Left ventricle myocardium inferior (tissue), 1 donor: ENCODE measurements around the gene CNN2. TPM values are rescaled to one million over a fixed set of nuclear protein-coding genes. Genes with fewer than 3 reads are reported as not detected.
A peak's percentile ranks its signal among the peaks of the same experiment; 100 is the strongest.
"Not testable (repeated sequence)": the region's sequence is repeated elsewhere in the genome, so short reads cannot be mapped to it uniquely, and the experiment has no call there.

Experiments used
- DNase-seq: peaks from one replicate; pipeline ENCODE4 v3.0.0-alpha.2; 2020
- H3K27ac ChIP-seq: fragments of 200-600 bp; replicated peaks from 2 replicates; pipeline ENCODE4 v1.8.0; 2021
- H3K27me3 ChIP-seq: fragments of 200-600 bp; 2 replicates; pipeline ENCODE4 v1.8.0; 2021; ENCODE audit warnings: low read depth
- H3K36me3 ChIP-seq: fragments of 200-600 bp; 2 replicates; pipeline ENCODE4 v1.8.0; 2021
- H3K4me1 ChIP-seq: fragments of 200-600 bp; 2 replicates; pipeline ENCODE4 v1.8.0; 2021
- H3K4me3 ChIP-seq: fragments of 200-600 bp; 2 replicates; pipeline ENCODE4 v1.8.0; 2021; ENCODE audit warnings: mild to moderate bottlenecking, moderate library complexity
- H3K9me3 ChIP-seq: fragments of 200-600 bp; replicated peaks from 2 replicates; pipeline ENCODE4 v1.8.0; 2021
- CTCF ChIP-seq: fragments of 200-600 bp; IDR thresholded peaks from 2 replicates; pipeline ENCODE4 v1.8.0; 2021; ENCODE audit warnings: antibody characterized with exemption, mild to moderate bottlenecking, borderline replicate concordance
- intact Hi-C: fragments of 100-400 bp; cut with micrococcal nuclease; formaldehyde crosslinking; loops from one replicate; pipeline ENCODE4 v1.11.0; 2022
- total RNA-seq: library from RNA; stranded (reverse); fragmentation: NEBNext Ultra II Directional; extraction: Animal tissue kit (Norgen Biotek cat#: 25700); gene quantifications from one replicate; pipeline ENCODE4 v1.2.1, GENCODE V29; 2021
- donor health status: DM: no; HTN: yes; CAD: no; lungs with severe emphysema.

CNN2 gene
- total RNA-seq, 1 donor from 2014 or later, result 45.6 TPM

DNA sequence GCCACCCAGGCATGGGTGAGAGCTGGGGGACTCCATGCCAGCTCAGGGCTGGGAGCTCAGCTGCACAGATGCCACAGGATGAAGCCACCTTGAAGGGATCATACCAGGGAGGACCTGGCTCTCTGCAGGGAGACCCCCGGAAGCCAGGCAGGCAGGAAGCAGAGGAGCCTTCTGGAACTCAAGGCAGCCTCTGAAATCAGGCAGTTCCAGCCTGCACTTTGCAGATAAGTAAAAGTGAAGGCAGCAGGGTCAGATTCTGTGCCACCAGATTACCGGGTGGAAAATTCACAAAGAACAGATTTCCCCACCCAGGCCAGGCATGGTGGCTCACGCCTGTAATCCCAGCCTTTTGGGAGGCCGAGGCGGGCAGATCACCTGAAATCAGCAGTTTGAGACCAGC lies 8.0 kb upstream of the CNN2 start:
- no peak for TF ChIP-seq CTCF
- Histone ChIP-seq H3K4me3 (peak overlapping the region; percentile 89), H3K27me3 (no peaks in the 10 kb centered on the region), H3K4me1 (peaks cover 92% of the 10 kb centered on the region), H3K9me3 (no peaks in the 10 kb centered on the region), H3K27ac (peak overlapping the region; percentile 65), H3K36me3 (peaks cover 10% of the 10 kb centered on the region)
- intact Hi-C loops, result no loop called here
- DNase-seq, result no peak

DNA sequence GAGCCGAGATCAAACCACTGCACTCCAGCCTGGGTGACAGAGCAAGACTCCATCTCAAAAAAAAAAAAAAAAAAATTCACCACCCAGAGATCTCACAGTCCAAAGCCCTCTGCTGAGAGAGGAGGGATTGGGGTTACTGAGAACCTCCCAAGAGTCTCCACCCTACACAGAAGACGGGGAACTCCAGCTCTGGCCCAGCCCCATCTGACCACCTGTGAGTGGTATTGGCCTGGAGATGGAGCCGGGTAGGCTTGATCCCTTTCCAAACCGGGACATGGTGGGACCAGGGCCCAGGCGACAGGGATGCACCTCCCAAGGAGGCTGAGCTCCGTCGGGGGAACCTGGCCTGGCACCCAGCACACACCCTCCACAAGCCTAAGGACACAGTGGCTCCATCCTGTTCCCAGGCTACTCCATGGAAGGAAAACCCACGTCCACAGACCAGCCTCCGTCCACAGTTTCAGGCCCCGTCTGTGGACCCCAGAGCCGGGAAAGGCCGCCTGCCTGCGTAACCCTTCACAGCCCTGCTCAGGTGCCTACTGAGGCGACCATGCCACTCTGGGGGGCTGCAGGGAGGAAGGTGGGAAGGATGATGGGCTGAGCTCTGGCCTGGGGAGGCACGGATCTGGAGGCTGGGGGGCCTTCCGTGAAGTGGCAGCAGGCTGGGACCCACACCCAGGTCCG lies 7.3 kb upstream of the CNN2 start:
- H3K27ac ChIP-seq, result peak overlapping the region; percentile 96
- no peak for TF ChIP-seq CTCF
- H3K4me1 ChIP-seq, result peaks cover 87% of the 10 kb centered on the region
- intact Hi-C loops, result no loop called here
- no peaks in the 10 kb centered on the region for H3K27me3 ChIP-seq
- H3K9me3 ChIP-seq, result no peaks in the 10 kb centered on the region
- peak; percentile 15 for DNase-seq
- peaks cover 3% of the 10 kb centered on the region for H3K36me3 ChIP-seq
- H3K4me3 ChIP-seq, result peak overlapping the region; percentile 89

- H3K9me3 ChIP-seq, result no peaks in the 10 kb centered on the region
- DNase-seq, result no peak
Observed at GRCh38 chr19:1019616-1019961, 6.8 kb upstream of the CNN2 start.

DNA sequence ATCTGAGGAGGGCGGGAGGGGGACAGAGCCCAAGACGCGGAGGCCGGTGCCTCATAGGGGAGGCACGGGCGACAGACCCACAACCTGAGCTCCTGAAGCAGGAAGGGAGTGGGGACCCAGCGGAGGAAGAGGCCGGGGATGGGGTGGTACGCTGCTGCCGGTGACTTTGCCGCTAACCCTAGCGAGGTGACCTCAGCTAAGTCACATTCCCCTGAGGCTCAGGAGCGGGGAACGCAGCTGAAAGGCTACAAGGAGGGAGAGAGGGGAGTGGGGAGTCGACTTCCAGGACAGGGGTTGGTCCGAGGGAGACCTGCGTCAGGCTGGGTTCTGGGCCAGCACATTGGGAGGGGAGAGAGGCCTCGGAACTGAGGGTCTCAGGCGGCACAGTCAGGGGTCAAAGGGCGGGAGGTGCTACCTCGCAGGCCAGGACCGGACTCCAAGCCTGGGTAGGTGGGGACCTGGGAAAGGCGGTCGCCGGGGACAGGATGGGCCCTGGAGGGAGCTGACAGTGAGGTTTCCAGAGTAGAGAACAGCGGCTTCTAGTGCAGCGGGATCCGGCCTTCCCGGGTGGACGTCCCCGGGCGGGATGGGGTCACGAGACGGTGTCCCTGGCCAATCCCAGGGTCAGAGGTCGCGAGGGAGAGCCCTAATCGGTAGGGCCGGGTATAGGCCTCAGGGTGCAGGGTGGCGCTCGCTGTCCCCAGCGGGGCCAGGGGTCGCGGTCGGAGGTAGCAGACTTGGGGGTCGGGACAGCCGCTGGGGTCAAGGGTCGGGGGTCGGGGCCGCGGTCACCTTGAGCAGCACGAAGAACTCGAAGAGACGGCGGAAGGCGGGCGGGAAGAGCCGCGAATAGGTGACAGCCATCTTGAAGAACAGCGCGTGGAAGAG lies 6.2 kb upstream of the CNN2 start:
- DNase-seq, result no peak
- intact Hi-C loops, result no loop called here
- peaks cover 77% of the 10 kb centered on the region for H3K4me1 ChIP-seq

More at GRCh38 chr19:1019616-1019961, 6.8 kb upstream of the CNN2 start:
- intact Hi-C loops, result no loop called here
- H3K4me3 ChIP-seq, result peak overlapping the region; percentile 89
- H3K4me1 ChIP-seq, result peaks cover 83% of the 10 kb centered on the region
- H3K27me3 ChIP-seq, result no peaks in the 10 kb centered on the region
- H3K27ac ChIP-seq, result peak overlapping the region; percentile 96
- no peaks in the 10 kb centered on the region for H3K36me3 ChIP-seq
- TF ChIP-seq CTCF, result no peak

GRCh38 chr19:1020868-1021425 lies 5.5 kb upstream of the CNN2 start, which contains the start of gene TMEM259:
Gene TMEM259 (minus strand): TSS chr19:1021123. CDS start chr19:1020996, 127 bp downstream.
- peak; percentile 97 for DNase-seq
- H3K27me3 ChIP-seq, result no peaks in the 10 kb centered on the region
- no peaks in the 10 kb centered on the region for H3K36me3 ChIP-seq
- no peaks in the 10 kb centered on the region for H3K9me3 ChIP-seq
- H3K4me1 ChIP-seq, result peaks cover 74% of the 10 kb centered on the region
- H3K4me3 ChIP-seq, result peak within 1 kb of the TSS; percentile 89
- peak within 1 kb of the TSS; percentile 96 for H3K27ac ChIP-seq
- TF ChIP-seq CTCF, result no peak
- intact Hi-C loops, result no loop called here

More for the DNA sequence above, 6.2 kb upstream of the CNN2 start:
- Histone ChIP-seq H3K9me3 (no peaks in the 10 kb centered on the region), H3K27me3 (no peaks in the 10 kb centered on the region), H3K36me3 (no peaks in the 10 kb centered on the region), H3K27ac (peak overlapping the region; percentile 96), H3K4me3 (peak overlapping the region; percentile 89)
- TF ChIP-seq CTCF, result no peak

- H3K9me3 ChIP-seq, H3K36me3 ChIP-seq, H3K4me3 ChIP-seq, H3K27me3 ChIP-seq, intact Hi-C loops, DNase-seq: not testable (repeated sequence)
- H3K27ac ChIP-seq, result peak overlapping the region; percentile 96
- H3K4me1 ChIP-seq, result peaks cover 74% of the 10 kb centered on the region
Observed at GRCh38 chr19:1023883-1024188, 2.6 kb upstream of the CNN2 start.

DNA sequence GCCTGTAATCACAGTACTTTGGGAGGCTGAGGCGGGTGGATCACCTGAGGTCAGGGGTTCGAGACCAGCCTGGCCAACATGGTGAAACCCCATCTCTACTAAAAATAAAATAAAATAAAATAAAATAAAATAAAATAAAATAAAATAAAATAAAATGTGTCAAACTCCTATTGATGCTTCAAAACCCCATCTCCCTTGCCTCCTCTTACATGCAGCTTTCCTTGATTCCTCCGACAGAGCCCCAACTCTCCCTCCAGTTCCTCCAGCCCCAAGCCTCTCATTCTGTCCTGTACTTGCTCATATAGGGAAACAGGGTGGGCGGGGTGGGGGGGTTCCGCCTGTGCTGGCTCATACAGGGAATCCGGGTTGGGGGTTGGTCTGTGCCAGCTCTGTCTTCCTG lies 1.3 kb upstream of the CNN2 start:
- H3K27me3 ChIP-seq, DNase-seq, H3K36me3 ChIP-seq, H3K4me3 ChIP-seq, H3K9me3 ChIP-seq: not testable (repeated sequence)
- intact Hi-C loops, result loop anchor here (5.0 kb wide), 1 partner anchor 77 kb away; the partner anchor contains the start of gene GPX4
- Histone ChIP-seq H3K4me1 (peaks cover 69% of the 10 kb centered on the region), H3K27ac (peak overlapping the region; percentile 94)
